ENCODE measurements around the gene GDF7. TPM values are rescaled to one million over a fixed set of nuclear protein-coding genes. Genes with fewer than 3 reads are reported as not detected.

The GDF7 gene
- total and polyA plus RNA-seq, 2 of the 4 experiments (the other 2 are of a cell fraction), result under 0.01 to 0.02 TPM

DNA sequence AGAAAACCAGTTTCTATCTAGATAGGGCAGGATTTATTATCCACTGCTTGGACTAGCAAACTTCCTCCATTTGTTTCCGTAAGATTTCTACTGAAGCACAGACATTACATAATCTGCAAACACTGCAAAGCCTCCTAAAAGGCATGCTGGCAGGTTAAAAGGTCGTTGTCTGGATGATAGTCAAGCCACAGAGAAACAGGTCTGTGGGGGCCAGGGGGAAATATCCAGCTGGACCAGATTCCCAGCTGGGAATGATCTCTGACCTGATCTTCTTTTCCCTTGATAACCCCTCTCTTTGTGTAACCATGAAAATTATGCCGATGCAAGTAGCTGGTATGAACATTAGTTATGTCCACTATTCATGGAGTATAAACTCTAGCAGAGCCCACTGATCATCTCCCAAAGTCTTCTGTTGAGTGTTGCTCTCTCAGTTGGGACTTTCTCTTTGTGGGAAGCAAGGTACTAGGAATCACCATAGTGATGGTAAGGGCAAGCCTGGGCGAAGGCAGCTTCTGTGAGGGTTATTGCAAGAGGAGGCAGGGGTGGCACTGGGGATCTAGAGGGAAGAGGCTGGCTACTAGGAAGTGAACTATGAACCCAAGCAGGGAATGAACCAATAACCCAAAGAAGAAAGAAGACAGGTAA, 61.3 kb downstream of the GDF7 start:
- Histone ChIP-seq H2AFZ (replicated peaks; ENCODE audit: low read length, poor library complexity) (no peak overlapping the region), H3K9me3 (ENCODE audit: control insufficient read depth, insufficient read depth, low read length) (no peaks in the 10 kb centered on the region), H3K18ac (ENCODE audit: low read depth, low read length) (no peak overlapping the region; the same call in 1 of the 2 replicates), H4K91ac (ENCODE audit: insufficient read depth, low read depth, low read length) (no peak overlapping the region), H4K5ac (ENCODE audit: low read depth, low read length) (no peak overlapping the region), H3K27ac (ENCODE audit: insufficient read depth, low read length) (no peak overlapping the region), H3K27me3 (ENCODE audit: control insufficient read depth, insufficient read depth, low read length) (no peaks in the 10 kb centered on the region), H3K79me1 (ENCODE audit: low read depth in 1 of 2, low read length in 2 of 2) (no peaks in the 10 kb centered on the region; a peak in 1 of 4 replicates), H3K4ac (ENCODE audit: low read depth, low read length) (no peak overlapping the region), H2BK120ac (ENCODE audit: low read depth, low read length) (no peak overlapping the region), H3K23ac (ENCODE audit: low read depth, low read length) (no peak overlapping the region), H2AK5ac (ENCODE audit: low read depth, low read length) (no peak overlapping the region), H3K4me2 (ENCODE audit: low read depth, low read length) (no peak overlapping the region; the same call in 1 of the 2 replicates), H3K9me1 (ENCODE audit: insufficient read depth, low read length) (no peaks in the 10 kb centered on the region; the same call in 1 of the 2 replicates), H2BK5ac (ENCODE audit: low read depth, low read length, poor library complexity, severe bottlenecking) (no peak overlapping the region), H4K20me1 (ENCODE audit: insufficient read depth, low read length) (no peaks in the 10 kb centered on the region), H2BK15ac (ENCODE audit: low read depth, low read length) (no peak overlapping the region), H3K56ac (ENCODE audit: extremely low read depth, insufficient read depth, low read length) (no peak overlapping the region), H2AK9ac (replicated peaks; ENCODE audit: low read depth, low read length, poor library complexity) (no peak overlapping the region), H3K4me1 (ENCODE audit: control insufficient read depth, insufficient read depth, low read length) (peaks cover 6% of the 10 kb centered on the region; the same call in 1 of the 2 replicates), H2BK20ac (ENCODE audit: low read depth, low read length) (no peak overlapping the region), H3K4me3 (ENCODE audit: insufficient read depth, low read depth, low read length) (no peak overlapping the region), H4K8ac (ENCODE audit: low read depth in 2 of 2, low read length in 2 of 2) (no peak overlapping the region; a peak in 1 of 4 replicates), H3K14ac (replicated peaks; ENCODE audit: low read depth, low read length) (no peak overlapping the region), H3K9ac (ENCODE audit: low read depth, low read length) (no peak overlapping the region), H3K36me3 (ENCODE audit: control insufficient read depth, insufficient read depth, low read length) (peaks cover 2% of the 10 kb centered on the region; the same call in 1 of the 2 replicates)
- ChIA-PET POLR2A (ENCODE audit: unreplicated experiment) (no interaction called here), CTCF (interaction anchor here (0.6 to 0.9 kb wide), 2 partner anchors 19 to 80 kb away, joined by 4 to 8 read pairs; no protein-coding TSS in a partner anchor)
- no CpG with 5 or more reads among the region's 4 CpGs for WGBS, 2 experiments (ENCODE audit: extremely low coverage in 2 of 2, insufficient read length in 1 of 2)
- ATAC-seq (ENCODE audit: low read depth) (peak; percentile 73), DNase-seq (peak; percentile 33)
- intact Hi-C loops (cut with micrococcal nuclease), result no loop called here
- dilution Hi-C loops (cut with HindIII; ENCODE audit: low sequenced_read_pairs, unreplicated experiment), result no loop called here
- TF ChIP-seq CHD1 (IDR thresholded peaks at IDR 0.05; ENCODE audit: low read depth, low read length) (no peak), NFE2L2 (IDR thresholded peaks at IDR 0.05; ENCODE audit: low read depth, low read length) (no peak), BHLHE40 (IDR thresholded peaks at IDR 0.05; ENCODE audit: low read depth, low read length) (no peak), MAZ (IDR thresholded peaks at IDR 0.05; ENCODE audit: borderline replicate concordance, low read depth, low read length) (no peak), FOS (IDR thresholded peaks at IDR 0.05; ENCODE audit: low read depth, low read length) (no peak), MXI1 (IDR thresholded peaks at IDR 0.05; ENCODE audit: borderline replicate concordance, low read depth, low read length) (no peak), CEBPB (IDR thresholded peaks at IDR 0.05; ENCODE audit: low read depth, low read length) (no peak), MAFK (IDR thresholded peaks at IDR 0.05; ENCODE audit: low read depth, low read length) (no peak), RFX5 (IDR thresholded peaks at IDR 0.05; ENCODE audit: low read depth, low read length) (no peak), POLR2A (IDR thresholded peaks at IDR 0.05; ENCODE audit: low read depth, low read length) (no peak), RCOR1 (IDR thresholded peaks at IDR 0.05; ENCODE audit: insufficient replicate concordance, low read length) (no peak), SMC3 (IDR thresholded peaks at IDR 0.05; ENCODE audit: low read depth, low read length) (no peak)
- TF ChIP-seq, protein P1, sequence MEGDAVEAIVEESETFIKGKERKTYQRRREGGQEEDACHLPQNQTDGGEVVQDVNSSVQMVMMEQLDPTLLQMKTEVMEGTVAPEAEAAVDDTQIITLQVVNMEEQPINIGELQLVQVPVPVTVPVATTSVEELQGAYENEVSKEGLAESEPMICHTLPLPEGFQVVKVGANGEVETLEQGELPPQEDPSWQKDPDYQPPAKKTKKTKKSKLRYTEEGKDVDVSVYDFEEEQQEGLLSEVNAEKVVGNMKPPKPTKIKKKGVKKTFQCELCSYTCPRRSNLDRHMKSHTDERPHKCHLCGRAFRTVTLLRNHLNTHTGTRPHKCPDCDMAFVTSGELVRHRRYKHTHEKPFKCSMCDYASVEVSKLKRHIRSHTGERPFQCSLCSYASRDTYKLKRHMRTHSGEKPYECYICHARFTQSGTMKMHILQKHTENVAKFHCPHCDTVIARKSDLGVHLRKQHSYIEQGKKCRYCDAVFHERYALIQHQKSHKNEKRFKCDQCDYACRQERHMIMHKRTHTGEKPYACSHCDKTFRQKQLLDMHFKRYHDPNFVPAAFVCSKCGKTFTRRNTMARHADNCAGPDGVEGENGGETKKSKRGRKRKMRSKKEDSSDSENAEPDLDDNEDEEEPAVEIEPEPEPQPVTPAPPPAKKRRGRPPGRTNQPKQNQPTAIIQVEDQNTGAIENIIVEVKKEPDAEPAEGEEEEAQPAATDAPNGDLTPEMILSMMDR (conservative IDR thresholded peaks at IDR 0.05; ENCODE audit: low read depth, low read length), result no peak
- TF ChIP-seq, protein P2, sequence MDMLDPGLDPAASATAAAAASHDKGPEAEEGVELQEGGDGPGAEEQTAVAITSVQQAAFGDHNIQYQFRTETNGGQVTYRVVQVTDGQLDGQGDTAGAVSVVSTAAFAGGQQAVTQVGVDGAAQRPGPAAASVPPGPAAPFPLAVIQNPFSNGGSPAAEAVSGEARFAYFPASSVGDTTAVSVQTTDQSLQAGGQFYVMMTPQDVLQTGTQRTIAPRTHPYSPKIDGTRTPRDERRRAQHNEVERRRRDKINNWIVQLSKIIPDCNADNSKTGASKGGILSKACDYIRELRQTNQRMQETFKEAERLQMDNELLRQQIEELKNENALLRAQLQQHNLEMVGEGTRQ (IDR thresholded peaks at IDR 0.05; ENCODE audit: low read depth, low read length), result no peak
- TF ChIP-seq, protein P3, sequence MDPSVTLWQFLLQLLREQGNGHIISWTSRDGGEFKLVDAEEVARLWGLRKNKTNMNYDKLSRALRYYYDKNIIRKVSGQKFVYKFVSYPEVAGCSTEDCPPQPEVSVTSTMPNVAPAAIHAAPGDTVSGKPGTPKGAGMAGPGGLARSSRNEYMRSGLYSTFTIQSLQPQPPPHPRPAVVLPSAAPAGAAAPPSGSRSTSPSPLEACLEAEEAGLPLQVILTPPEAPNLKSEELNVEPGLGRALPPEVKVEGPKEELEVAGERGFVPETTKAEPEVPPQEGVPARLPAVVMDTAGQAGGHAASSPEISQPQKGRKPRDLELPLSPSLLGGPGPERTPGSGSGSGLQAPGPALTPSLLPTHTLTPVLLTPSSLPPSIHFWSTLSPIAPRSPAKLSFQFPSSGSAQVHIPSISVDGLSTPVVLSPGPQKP (IDR thresholded peaks at IDR 0.05; ENCODE audit: borderline replicate concordance, low read depth, low read length), result no peak
- in situ Hi-C loops (cut with MboI; ENCODE audit: low sequenced_read_pairs), result no loop called here
- BruUV-seq (replicated peaks), result no TSS peak

Measured in IMR-90 (cell line).